Measurements from ENCODE around the gene PSMB11. TPM values are rescaled to one million over a fixed set of nuclear protein-coding genes. Genes with fewer than 3 reads are reported as not detected.
"Not testable (repeated sequence)": the region's sequence is repeated elsewhere in the genome, so short reads cannot be mapped to it uniquely, and the experiment has no call there.

Gene PSMB11, protein sequence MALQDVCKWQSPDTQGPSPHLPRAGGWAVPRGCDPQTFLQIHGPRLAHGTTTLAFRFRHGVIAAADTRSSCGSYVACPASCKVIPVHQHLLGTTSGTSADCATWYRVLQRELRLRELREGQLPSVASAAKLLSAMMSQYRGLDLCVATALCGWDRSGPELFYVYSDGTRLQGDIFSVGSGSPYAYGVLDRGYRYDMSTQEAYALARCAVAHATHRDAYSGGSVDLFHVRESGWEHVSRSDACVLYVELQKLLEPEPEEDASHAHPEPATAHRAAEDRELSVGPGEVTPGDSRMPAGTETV
- not detected for polyA plus RNA-seq (ENCODE audit: insufficient read length in 4 of 4)

DNA sequence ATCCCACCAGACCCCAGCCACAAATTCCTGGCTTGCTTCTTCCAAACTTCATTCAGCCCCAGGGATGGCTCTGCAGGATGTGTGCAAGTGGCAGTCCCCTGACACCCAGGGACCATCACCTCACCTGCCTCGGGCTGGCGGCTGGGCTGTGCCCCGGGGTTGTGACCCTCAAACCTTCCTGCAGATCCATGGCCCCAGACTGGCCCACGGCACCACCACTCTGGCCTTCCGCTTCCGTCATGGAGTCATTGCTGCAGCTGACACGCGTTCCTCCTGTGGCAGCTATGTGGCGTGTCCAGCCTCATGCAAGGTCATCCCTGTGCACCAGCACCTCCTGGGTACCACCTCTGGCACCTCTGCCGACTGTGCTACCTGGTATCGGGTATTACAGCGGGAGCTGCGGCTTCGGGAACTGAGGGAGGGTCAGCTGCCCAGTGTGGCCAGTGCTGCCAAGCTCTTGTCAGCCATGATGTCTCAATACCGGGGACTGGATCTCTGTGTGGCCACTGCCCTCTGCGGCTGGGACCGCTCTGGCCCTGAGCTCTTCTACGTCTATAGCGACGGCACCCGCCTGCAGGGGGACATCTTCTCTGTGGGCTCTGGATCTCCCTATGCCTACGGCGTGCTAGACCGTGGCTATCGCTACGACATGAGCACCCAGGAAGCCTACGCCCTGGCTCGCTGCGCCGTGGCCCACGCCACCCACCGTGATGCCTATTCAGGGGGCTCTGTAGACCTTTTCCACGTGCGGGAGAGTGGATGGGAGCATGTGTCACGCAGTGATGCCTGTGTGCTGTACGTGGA is at the start of gene PSMB11:
PSMB11 (plus strand) TSS at position 51 of the 804 bp plus-strand sequence; CDS start at position 65, 14 bp downstream.
- DNase-seq (ENCODE audit: low read depth in 4 of 4, low spot score in 3 of 4) = no peak

DNA sequence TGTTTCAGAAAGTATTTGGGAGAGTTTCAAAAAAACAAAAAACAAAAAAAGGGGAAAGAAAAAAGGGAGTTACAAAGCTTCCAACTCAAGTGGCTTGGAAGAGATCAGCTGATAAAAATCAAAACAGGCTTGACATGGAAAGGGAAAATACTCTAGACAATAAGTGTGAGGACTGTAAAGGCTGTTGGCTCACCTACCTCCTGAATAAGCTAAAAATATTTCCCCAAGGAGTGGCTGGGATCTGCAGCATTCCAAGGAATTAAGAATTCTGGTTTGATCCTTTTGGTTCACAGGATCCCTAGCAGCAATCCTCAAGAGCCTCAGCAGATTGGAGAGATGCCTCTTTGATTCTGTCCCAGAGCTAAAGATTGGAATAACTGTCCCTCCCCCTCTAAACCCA is 48.5 kb upstream of the PSMB11 start:
- no peak for DNase-seq (ENCODE audit: low read depth in 4 of 4, low spot score in 3 of 4)

DNA sequence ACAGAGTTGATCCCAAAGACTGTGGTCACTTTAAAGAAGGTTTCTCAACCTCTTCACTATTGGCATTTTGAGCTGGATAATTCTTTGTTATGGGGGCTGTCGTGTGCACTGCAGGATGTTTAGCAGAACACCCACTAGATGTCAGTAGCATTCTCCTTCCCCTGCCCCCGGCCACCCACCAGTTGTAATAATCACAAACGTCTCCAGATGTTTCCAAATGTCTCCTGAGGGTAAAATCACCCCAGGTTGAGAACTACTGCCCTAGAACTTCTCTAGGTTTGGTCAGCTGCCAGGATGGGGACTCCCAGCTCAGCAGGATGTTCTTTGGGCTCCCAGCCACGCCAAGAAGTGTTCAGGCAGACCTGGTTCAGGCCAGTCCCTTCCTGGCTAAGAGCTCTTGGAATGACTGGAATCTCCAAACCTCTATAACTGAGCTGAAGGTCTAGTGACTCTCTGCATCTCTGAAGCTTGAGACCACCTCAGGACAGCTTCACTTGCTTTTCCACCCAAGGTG is 47.2 kb upstream of the PSMB11 start:
- DNase-seq (ENCODE audit: low read depth in 4 of 4, low spot score in 3 of 4) = no peak

DNA sequence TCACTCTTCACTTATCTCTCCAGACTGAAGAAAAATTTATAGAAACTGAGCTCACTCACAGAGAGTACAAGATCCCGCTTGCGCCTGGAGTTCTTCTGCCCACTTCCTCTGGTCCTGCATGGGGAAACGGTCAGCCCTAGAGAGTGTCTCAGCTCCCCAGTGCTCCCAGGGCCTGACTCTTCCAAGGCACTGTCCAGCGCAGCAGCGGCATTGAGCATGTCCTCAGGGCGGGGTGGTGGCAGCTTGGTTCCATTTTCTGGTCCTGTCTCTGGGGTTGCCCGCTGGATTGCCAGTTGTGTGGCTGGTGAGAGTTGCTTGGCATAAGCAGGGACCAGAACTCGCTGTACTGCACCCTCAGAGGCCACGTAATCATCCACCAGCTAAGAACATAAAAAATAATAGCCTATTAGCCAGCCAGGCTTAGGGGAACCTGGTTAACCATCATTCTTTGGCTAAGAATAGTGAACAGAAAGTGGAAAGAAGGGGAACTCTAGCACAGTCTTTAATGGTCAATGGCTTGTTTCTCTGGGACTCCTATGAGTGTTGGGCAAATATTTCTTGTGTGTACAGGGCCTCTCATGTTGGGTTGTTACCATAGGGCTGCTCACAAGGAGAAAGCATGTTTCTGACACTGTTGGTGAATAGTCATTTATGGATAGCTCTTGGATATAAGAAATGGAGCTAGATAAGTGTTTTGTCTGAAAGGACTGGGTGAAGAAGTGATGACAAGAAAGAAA is 46.0 kb upstream of the PSMB11 start:
- no peak for DNase-seq (ENCODE audit: low read depth in 4 of 4, low spot score in 3 of 4)

DNA sequence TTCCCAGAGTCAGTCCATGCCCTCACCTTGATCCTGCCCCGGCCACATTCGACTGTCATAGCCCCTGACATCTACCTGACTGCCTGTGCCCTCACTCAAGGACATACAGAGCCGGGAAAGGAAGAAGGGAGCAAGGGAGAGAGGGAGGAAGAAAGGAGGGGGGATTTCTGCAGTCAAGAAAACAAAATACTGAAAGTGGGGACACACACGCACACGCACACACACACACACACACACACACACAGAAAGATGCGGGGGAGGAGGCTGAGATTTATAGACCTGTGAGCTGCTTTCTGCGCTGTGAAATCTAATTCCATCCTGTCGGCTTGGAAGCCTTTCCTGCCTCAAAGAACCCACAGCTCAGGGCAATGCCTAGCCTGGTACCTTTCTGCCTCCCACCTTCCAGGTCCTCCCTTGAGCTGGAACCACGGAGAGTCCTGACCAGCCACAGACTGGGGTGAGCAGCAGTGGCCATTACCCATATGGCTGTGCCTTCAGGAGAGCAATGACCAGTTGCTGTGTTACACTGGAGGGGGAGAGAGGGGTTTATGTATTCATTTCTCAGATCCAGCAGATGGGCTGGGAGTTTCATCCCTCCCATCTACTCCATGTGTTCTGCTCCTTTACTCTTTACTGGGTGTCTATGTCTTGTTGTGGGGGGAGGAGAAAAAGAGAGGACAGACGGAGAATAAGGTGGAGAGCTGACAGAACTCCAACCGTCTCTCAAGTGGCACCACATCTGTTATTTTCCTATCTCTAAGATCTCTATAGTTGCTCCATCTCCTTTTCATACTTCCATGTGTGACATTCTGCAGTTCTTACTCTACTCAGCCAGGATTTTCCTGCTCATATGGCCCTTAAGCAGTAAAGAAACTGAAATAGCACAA is 45.0 kb upstream of the PSMB11 start:
- DNase-seq (ENCODE audit: low read depth in 4 of 4, low spot score in 3 of 4) = peak in 1 of 4 donors; percentile 88

DNA sequence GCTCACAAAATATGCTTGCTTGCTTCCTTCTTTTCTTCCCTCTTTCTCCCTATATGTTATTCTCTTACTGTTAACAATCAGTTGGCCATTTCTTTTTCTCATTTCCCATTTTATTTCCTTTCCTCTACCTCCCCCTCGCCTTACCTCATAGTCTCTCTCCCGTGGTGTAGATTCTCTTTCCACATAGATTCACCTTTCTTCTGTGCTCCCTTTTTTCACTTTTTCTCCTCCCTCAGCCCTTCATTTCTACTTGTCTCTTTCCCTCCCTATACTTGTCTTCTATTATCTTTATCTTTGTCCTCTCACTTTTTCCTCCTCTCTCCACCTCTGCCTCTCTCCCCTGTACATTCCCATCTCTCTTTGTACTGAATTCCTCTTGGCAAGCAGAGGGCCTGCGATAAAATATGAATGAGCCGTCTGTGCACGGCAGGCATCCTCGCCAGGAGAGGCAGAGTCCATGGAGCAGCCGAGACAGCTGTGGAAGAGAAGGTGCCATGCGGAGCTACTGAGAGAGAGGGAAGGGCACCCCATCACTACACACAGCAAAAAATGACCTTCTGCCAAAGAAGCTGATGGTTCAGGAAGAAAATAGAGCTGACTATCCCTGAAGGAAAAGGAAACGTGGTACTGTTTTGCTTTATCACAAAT is 44.2 kb upstream of the PSMB11 start:
- no peak for DNase-seq (ENCODE audit: low read depth in 4 of 4, low spot score in 3 of 4)

DNA sequence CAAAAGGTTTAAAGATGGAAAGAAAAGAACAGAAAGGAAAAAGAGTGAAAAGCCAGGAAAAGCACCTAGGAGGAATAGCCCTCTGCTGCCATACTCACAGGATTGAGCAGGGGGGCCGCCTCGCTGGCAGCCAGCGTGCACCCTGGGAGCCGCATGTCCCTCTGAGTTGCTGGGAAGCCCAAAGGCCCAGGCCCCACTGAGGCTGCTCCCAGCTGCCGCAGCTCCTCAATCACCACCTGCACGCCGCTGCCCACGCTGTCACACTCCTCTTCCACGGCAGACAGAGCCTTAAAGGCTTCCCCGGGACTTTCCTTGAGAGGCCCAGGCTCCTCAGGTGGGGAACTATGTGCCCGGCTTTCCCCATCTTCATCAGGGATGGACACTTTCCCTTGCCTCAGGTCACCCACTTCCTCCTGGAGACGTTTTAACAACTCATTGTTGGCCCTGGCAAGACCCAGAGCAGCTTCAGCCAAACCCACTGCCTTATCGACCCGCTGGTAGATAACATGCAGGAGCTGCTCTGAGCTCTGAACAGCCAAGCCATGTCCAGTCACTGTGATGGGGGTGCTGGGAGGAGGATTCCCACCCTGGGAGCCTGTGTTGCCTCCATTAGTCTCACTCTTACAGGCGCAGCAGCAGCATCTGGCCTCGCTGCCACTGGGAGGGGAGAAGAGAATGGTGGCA is 43.5 kb upstream of the PSMB11 start:
- no peak for DNase-seq (ENCODE audit: low read depth in 4 of 4, low spot score in 3 of 4)

DNA sequence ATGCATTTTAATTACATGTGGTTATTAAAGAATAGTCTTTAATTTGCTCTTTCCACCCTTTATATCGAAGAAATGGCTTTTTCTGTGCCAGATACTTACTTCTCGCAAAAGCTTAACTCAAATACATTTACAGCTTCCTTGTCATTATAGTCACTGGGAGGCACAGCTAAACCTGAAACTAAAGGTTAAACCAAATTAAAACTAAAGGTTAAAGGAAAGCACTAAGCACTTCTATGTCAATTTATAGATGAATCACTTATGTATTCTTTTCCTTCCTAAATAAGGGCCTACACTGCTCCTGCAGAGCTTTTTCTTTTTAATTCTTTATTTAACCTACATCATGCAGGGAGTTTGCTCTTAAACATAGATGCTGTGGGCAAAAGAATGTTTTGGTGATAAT is 41.2 kb upstream of the PSMB11 start:
- no peak for DNase-seq (ENCODE audit: low read depth in 4 of 4, low spot score in 3 of 4)

DNA sequence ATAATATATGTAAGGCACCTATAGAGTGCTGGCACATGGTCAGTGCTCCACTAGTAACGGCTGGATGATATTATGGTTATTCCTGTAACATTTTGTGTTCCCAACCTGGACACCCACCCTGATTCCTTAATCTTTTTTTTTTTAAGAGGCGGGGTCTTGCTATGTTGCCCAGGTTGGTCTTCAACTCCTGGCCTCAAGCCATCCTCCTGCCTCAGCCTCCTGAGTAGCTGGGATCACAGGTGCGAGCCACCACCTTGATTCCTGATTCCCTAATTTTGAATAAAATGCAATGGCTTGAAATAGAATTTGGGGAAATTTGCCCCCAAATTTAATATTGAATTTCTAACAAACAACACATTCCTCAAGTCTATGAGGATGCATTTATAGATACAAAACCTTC is 39.4 kb upstream of the PSMB11 start:
- DNase-seq (ENCODE audit: low read depth in 4 of 4, low spot score in 3 of 4) = no peak

DNA sequence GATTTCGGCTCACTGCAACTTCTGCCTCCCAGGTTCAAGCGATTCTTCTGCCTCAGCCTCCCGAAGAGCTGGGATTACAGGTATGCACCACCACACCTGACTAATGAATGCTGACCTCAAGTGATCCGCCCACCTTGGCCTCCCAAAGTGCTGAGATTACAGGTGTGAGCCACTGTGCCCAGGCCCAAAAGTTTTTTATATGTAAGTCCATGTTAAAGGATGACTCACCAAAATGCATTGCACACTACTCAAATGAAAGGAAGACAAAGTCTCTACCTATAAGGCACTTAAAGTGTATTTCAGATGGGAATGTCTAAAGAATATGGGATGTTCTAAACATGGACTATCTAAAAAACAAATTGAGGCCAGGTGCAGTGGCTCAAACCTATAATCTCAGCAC is 37.7 kb upstream of the PSMB11 start:
- not testable (repeated sequence) for DNase-seq (ENCODE audit: low read depth in 4 of 4, low spot score in 3 of 4)

DNA sequence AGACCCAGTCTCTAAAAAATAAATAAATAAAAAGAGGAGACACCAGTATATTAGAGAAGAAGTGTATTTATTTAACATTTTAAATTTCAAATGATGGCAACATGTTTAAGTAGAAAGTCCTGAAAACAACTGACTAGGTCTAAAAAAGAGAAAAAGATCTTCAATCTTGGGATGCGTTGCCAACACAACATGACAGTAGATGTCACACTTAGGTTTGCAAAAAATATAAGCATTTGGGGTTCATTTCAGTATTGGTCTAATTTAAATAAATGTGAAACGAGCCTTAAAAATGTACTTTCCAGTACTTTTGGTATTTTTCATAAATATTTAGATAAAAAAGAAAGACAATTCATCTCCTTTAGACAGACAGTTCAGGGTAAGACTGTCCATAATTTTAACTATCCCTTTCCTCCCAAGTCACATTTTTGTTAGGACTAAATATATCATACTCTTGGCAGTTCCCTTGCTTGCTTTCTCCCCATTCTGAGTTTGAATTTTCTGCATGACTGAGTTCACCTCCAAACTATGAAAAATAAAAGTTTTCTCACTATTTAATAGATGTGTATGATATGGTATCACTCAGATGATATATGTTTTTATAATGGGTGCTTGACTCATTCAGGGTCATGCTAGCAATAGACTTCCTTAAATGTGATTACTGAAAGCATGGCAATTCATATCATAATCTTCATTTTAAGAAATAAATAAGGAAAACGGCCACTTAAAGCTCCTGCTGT is 36.4 kb upstream of the PSMB11 start:
- DNase-seq (ENCODE audit: low read depth in 4 of 4, low spot score in 3 of 4) = no peak

DNA sequence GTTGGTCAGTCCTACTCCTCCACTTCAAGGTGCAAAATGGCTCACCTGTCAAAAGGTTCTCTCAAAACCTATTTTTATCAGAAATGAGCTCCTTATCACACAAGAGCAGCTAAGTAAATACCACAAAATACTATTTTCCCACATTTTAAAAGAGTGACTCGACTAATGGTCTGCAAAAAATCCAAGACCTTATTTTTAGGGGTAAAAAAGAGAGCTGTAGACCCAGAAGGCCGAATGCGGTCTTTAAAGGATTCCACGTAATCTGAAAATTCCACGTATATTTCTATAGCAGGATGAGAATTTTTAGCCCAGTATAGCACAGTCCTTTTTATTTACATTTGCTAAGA is 35.9 kb upstream of the PSMB11 start:
- no peak for DNase-seq (ENCODE audit: low read depth in 4 of 4, low spot score in 3 of 4)

DNA sequence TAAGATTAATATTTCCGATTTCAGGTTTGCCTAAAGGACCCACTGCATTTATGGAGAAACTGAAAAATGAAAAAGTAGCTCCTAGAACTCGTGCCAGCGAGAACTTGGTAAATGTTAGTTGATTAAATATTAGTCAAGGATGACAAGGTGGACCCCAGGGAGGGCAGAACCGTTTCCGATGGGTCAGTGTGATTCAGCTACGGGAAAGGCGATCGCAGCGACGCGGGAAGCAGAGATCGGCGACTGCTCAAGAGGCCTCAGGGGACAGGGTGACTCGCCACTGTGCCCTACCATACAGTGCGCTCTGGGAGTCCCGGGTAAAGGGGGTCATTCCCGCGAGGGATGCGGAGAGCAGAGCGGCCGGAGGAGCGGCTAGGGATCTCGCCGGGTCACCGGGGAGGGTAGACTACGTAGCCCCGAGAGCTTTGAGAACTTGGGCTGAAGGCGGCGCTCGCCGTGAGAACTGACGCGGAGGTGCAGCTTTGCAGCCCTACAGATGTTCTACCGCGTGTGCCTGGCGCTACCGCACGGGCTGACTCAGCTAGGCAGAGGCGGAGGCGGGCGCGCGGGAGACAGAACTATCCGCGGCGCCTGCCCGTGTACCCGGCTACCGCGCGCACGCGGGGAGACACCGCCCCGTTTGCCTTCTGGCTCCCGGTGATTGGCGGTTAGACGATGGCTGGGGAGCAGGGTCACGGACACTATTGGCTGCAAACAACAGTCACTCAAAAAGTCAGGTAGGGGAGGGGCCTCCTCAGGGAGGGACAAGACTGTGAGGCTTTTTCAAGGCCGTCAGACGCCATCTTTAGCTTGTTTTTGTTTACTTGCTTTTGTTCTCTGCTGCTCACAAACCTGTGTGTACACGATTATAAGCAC is 35.2 kb upstream of the PSMB11 start:
- peak; percentile 95 to 98 (median 96) for DNase-seq (ENCODE audit: low read depth in 4 of 4, low spot score in 3 of 4)

DNA sequence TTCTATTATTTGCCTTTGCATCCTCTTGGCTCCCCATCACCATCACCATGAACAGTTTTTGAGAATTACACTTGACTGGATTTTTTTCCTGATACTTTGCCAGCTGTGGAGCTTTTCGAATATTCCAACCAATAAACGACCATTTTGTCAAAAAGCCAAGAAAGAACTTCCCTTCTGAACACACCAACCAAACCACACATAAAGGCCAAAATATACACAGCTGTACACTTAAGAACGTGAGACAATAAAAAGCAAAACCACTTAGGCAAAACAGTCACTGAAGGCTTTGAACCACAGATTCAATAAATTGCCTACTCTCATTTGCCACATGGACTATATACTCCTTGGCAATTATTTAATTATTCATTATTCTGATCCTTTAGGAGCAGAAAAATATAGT is 33.2 kb upstream of the PSMB11 start:
- no peak for DNase-seq (ENCODE audit: low read depth in 4 of 4, low spot score in 3 of 4)

DNA sequence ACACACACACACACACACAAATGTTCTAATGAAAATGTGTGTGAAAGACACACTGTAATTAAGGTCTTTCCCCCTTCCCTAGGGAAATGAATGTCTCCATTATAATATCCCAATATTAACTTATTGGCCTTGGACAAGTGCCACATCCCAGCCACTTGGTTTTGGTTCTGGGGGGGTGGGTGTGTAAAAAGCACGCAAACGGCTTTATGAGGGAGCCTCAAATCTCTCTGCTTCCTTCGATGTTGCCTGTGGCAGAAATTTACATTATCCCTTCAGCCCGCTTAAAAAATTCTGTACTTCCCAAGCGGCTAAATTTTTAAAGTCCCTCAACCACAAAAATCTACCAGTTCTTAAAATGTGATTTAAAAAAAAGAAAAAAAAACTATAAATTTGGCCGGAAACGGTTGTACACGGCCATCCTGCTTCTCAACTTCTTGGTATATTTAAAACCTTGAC is 32.5 kb upstream of the PSMB11 start:
- no peak for DNase-seq (ENCODE audit: low read depth in 4 of 4, low spot score in 3 of 4)

DNA sequence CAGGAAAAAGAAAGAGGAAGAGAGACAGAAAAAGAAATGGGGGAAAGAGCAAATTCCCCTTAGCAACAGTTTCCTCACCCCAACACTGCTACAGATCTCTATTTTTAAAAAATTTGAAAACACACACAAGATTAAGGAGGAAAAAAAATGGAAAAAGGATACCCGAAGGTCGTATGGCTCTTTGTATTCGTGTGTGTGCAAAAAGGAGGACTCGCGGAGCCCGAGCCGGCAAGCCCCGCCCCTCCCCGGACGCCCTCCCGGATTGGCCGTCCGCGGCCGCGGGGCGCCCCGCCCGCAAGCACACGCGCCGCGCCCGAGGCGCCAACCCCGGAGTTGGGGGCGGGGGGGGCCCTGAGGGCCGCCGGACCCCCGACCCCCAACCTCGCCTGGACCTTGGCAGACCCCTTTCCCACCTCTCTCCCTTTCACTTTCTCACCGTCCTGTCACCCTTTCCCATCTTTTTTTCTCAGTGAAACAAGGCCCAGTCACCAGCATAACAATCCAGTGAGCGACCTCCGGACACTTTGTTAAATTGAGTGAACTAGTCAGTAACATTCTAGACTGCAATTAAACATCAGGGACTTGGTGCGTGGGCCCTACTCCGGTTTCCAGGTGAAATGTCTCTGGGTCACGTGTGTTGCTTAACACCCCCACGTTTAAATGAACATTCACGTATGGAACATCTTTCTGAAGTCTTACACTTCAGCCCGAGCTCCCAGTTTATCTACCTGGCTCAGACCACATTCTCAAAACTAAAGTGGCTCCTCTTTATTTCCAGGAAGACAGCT is 31.9 kb upstream of the PSMB11 start, which contains the start of gene C14orf93:
C14orf93 (minus strand) TSS at position 205 of the 788 bp plus-strand sequence. CDS start 11,120 bp downstream, outside the sequence.
- peak in 1 of 4 donors; percentile 60 for DNase-seq (ENCODE audit: low read depth in 4 of 4, low spot score in 3 of 4)
